ENCODE data around the gene USP14.

Gene USP14

DNA sequence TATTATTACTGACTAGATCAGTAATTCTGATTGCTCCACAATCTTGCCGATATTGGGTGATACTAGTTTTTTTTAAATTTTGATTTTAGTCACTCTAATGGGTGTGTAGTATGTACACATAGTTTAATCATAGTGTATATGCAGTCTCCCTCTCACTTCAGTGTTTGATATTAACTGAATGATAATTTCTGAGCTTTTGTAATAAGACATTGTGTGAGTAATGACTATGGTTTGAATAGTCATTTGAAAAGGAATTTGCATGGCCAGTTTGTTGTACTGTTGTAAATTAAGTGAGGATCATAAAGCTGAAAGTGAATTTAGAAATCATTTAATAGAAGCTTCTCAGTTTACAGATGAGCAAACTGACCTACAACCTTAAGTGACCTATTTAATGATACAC lies 33.4 kb downstream of the USP14 start:
- CTCF ChIA-PET: no interaction called here
- POLR2A ChIA-PET: no interaction called here
- Histone ChIP-seq H3K36me3 (ENCODE audit: control insufficient read depth in 4 of 4, insufficient read depth in 4 of 4, low read length in 3 of 4) (peaks cover 0 to 17% (median 5%) of the 10 kb centered on the region in 4 experiments), H3K9me3 (ENCODE audit: control extremely low read depth in 1 of 5, control insufficient read depth in 4 of 5, insufficient read depth in 2 of 5, low read depth in 1 of 5, low read length in 4 of 5) (no peaks in the 10 kb centered on the region), H3K27ac (ENCODE audit: insufficient read depth in 1 of 2, low read depth in 1 of 2, low read length in 2 of 2, poor library complexity in 1 of 2, severe bottlenecking in 2 of 2) (no peak overlapping the region), H3K27me3 (replicated peaks in 2 of 5; ENCODE audit: control insufficient read depth in 4 of 5, insufficient read depth in 5 of 5, low read length in 4 of 5) (no peaks in the 10 kb centered on the region), H3K4me1 (ENCODE audit: control extremely low read depth in 1 of 4, control insufficient read depth in 4 of 4, insufficient read depth in 4 of 4, low read length in 3 of 4) (no peaks in the 10 kb centered on the region), H3K4me3 (ENCODE audit: control insufficient read depth in 1 of 7, extremely low read depth in 1 of 7, insufficient read depth in 4 of 7, low read depth in 2 of 7, low read length in 6 of 7) (no peak overlapping the region)
- no CpG with 5 or more reads among the region's 1 CpG for WGBS (ENCODE audit: insufficient coverage)
- no peak for DNase-seq

DNA sequence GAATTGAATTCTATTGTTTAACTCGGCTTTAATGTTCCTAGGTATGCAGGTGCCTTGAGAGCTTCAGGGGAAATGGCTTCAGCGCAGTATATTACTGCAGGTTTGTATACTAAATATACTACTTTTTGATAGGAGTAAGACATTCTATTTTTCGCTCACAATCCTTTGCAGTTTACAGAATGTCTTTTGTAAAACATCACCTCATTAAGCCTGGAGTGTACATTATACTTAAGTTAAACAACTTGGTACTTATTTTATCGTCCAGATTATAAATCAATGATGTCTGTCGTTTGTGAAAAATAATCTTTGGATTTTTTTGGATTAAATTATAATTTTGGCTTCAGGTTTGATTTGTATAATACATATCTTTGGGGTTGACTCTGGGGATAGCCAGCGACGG lies 34.4 kb downstream of the USP14 start:
- Histone ChIP-seq H3K9me3 (ENCODE audit: control extremely low read depth in 1 of 5, control insufficient read depth in 4 of 5, insufficient read depth in 2 of 5, low read depth in 1 of 5, low read length in 4 of 5) (no peaks in the 10 kb centered on the region), H3K4me1 (ENCODE audit: control extremely low read depth in 1 of 4, control insufficient read depth in 4 of 4, insufficient read depth in 4 of 4, low read length in 3 of 4) (no peaks in the 10 kb centered on the region), H3K36me3 (ENCODE audit: control insufficient read depth in 4 of 4, insufficient read depth in 4 of 4, low read length in 3 of 4) (peaks cover 3 to 25% (median 13%) of the 10 kb centered on the region in 4 experiments), H3K27ac (ENCODE audit: insufficient read depth in 1 of 2, low read depth in 1 of 2, low read length in 2 of 2, poor library complexity in 1 of 2, severe bottlenecking in 2 of 2) (no peak overlapping the region), H3K27me3 (replicated peaks in 2 of 5; ENCODE audit: control insufficient read depth in 4 of 5, insufficient read depth in 5 of 5, low read length in 4 of 5) (no peaks in the 10 kb centered on the region), H3K4me3 (ENCODE audit: control insufficient read depth in 1 of 7, extremely low read depth in 1 of 7, insufficient read depth in 4 of 7, low read depth in 2 of 7, low read length in 6 of 7) (no peak overlapping the region)
- WGBS (ENCODE audit: insufficient coverage): 100% methylated on average over 1 of the region's 7 CpGs
- DNase-seq: no peak
- ChIA-PET POLR2A (no interaction called here), CTCF (no interaction called here)

GRCh38 chr18:195651-196050 lies 37.3 kb downstream of the USP14 start:
- H3K4me1 ChIP-seq (ENCODE audit: control extremely low read depth in 1 of 4, control insufficient read depth in 4 of 4, insufficient read depth in 4 of 4, low read length in 3 of 4): no peaks in the 10 kb centered on the region
- no peak overlapping the region for H3K27ac ChIP-seq (ENCODE audit: insufficient read depth in 1 of 2, low read depth in 1 of 2, low read length in 2 of 2, poor library complexity in 1 of 2, severe bottlenecking in 2 of 2)
- CTCF ChIA-PET: no interaction called here
- peaks cover 14 to 41% (median 30%) of the 10 kb centered on the region in 4 experiments for H3K36me3 ChIP-seq (ENCODE audit: control insufficient read depth in 4 of 4, insufficient read depth in 4 of 4, low read length in 3 of 4)
- no peaks in the 10 kb centered on the region for H3K27me3 ChIP-seq (replicated peaks in 2 of 5; ENCODE audit: control insufficient read depth in 4 of 5, insufficient read depth in 5 of 5, low read length in 4 of 5)
- DNase-seq: no peak
- no peaks in the 10 kb centered on the region for H3K9me3 ChIP-seq (ENCODE audit: control extremely low read depth in 1 of 5, control insufficient read depth in 4 of 5, insufficient read depth in 2 of 5, low read depth in 1 of 5, low read length in 4 of 5)
- WGBS (ENCODE audit: insufficient coverage): 100% methylated on average over 1 of the region's 1 CpG
- no peak overlapping the region for H3K4me3 ChIP-seq (ENCODE audit: control insufficient read depth in 1 of 7, extremely low read depth in 1 of 7, insufficient read depth in 4 of 7, low read depth in 2 of 7, low read length in 6 of 7)
- POLR2A ChIA-PET: interaction anchor here (0.5 kb wide), 1 partner anchor 306 kb away, joined by 3 read pairs; no protein-coding TSS in a partner anchor

DNA sequence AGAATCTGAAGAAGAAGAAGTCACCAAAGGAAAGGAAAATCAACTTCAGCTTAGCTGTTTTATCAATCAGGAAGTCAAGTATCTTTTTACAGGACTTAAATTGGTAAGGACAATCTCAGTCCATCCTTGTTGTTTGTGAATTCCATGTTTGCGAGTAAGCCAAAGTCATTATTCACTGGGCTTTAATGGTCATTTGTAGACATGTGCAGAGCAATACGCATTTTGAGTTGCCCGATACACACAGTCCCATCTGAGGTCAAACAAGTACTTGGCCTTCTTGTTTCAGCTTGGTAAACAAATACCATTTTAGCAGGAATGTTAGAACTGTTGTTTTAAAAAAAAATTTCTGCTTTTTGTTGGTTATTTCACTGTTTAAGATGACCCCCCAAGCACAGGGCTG lies 40.9 kb downstream of the USP14 start:
- Histone ChIP-seq H3K4me3 (ENCODE audit: control insufficient read depth in 1 of 7, extremely low read depth in 1 of 7, insufficient read depth in 4 of 7, low read depth in 2 of 7, low read length in 6 of 7) (no peak overlapping the region), H3K4me1 (ENCODE audit: control extremely low read depth in 1 of 4, control insufficient read depth in 4 of 4, insufficient read depth in 4 of 4, low read length in 3 of 4) (no peaks in the 10 kb centered on the region), H3K27me3 (replicated peaks in 2 of 5; ENCODE audit: control insufficient read depth in 4 of 5, insufficient read depth in 5 of 5, low read length in 4 of 5) (no peaks in the 10 kb centered on the region), H3K9me3 (ENCODE audit: control extremely low read depth in 1 of 5, control insufficient read depth in 4 of 5, insufficient read depth in 2 of 5, low read depth in 1 of 5, low read length in 4 of 5) (no peaks in the 10 kb centered on the region), H3K36me3 (ENCODE audit: control insufficient read depth in 4 of 4, insufficient read depth in 4 of 4, low read length in 3 of 4) (peaks cover 20 to 63% (median 49%) of the 10 kb centered on the region in 4 experiments), H3K27ac (ENCODE audit: insufficient read depth in 1 of 2, low read depth in 1 of 2, low read length in 2 of 2, poor library complexity in 1 of 2, severe bottlenecking in 2 of 2) (no peak overlapping the region)
- WGBS (ENCODE audit: insufficient coverage): 100% methylated on average over 3 of the region's 3 CpGs
- CTCF ChIA-PET: interaction anchor here (1.6 kb wide), 1 partner anchor 18 kb away, joined by 3 read pairs; no protein-coding TSS in a partner anchor
- no peak for DNase-seq
- POLR2A ChIA-PET: no interaction called here

- no peak overlapping the region for H3K27ac ChIP-seq (ENCODE audit: insufficient read depth in 1 of 2, low read depth in 1 of 2, low read length in 2 of 2, poor library complexity in 1 of 2, severe bottlenecking in 2 of 2)
- CTCF ChIA-PET: interaction anchor here (0.6 to 1.6 kb wide), 2 partner anchors 18 to 30 kb away, joined by 3 to 4 read pairs; no protein-coding TSS in a partner anchor
- H3K36me3 ChIP-seq (ENCODE audit: control insufficient read depth in 4 of 4, insufficient read depth in 4 of 4, low read length in 3 of 4): peaks cover 23 to 68% (median 53%) of the 10 kb centered on the region in 4 experiments
- no peak for DNase-seq
- H3K27me3 ChIP-seq (replicated peaks in 2 of 5; ENCODE audit: control insufficient read depth in 4 of 5, insufficient read depth in 5 of 5, low read length in 4 of 5): no peaks in the 10 kb centered on the region
- WGBS (ENCODE audit: insufficient coverage): no CpG with 5 or more reads among the region's 2 CpGs
- POLR2A ChIA-PET: no interaction called here
- H3K9me3 ChIP-seq (ENCODE audit: control extremely low read depth in 1 of 5, control insufficient read depth in 4 of 5, insufficient read depth in 2 of 5, low read depth in 1 of 5, low read length in 4 of 5): no peaks in the 10 kb centered on the region
- H3K4me1 ChIP-seq (ENCODE audit: control extremely low read depth in 1 of 4, control insufficient read depth in 4 of 4, insufficient read depth in 4 of 4, low read length in 3 of 4): no peaks in the 10 kb centered on the region
- H3K4me3 ChIP-seq (ENCODE audit: control insufficient read depth in 1 of 7, extremely low read depth in 1 of 7, insufficient read depth in 4 of 7, low read depth in 2 of 7, low read length in 6 of 7): no peak overlapping the region
These were observed 41.4 kb downstream of the USP14 start for GRCh38 chr18:199768-200167.

GRCh38 chr18:210075-210474 lies 51.7 kb downstream of the USP14 start:
- WGBS (ENCODE audit: insufficient coverage): no CpG with 5 or more reads among the region's 1 CpG
- H3K4me3 ChIP-seq (ENCODE audit: control insufficient read depth in 1 of 7, extremely low read depth in 1 of 7, insufficient read depth in 4 of 7, low read depth in 2 of 7, low read length in 6 of 7): no peak overlapping the region
- no peak overlapping the region for H3K27ac ChIP-seq (ENCODE audit: insufficient read depth in 1 of 2, low read depth in 1 of 2, low read length in 2 of 2, poor library complexity in 1 of 2, severe bottlenecking in 2 of 2)
- ChIA-PET POLR2A (no interaction called here), CTCF (interaction anchor here (1.5 kb wide), 1 partner anchor 408 kb away, joined by 4 read pairs; no protein-coding TSS in a partner anchor)
- H3K4me1 ChIP-seq (ENCODE audit: control extremely low read depth in 1 of 4, control insufficient read depth in 4 of 4, insufficient read depth in 4 of 4, low read length in 3 of 4): no peaks in the 10 kb centered on the region
- no peak for DNase-seq
- no peaks in the 10 kb centered on the region for H3K27me3 ChIP-seq (replicated peaks in 2 of 5; ENCODE audit: control insufficient read depth in 4 of 5, insufficient read depth in 5 of 5, low read length in 4 of 5)
- peaks cover 28 to 71% (median 50%) of the 10 kb centered on the region in 4 experiments for H3K36me3 ChIP-seq (ENCODE audit: control insufficient read depth in 4 of 4, insufficient read depth in 4 of 4, low read length in 3 of 4)
- H3K9me3 ChIP-seq (ENCODE audit: control extremely low read depth in 1 of 5, control insufficient read depth in 4 of 5, insufficient read depth in 2 of 5, low read depth in 1 of 5, low read length in 4 of 5): no peaks in the 10 kb centered on the region

- POLR2A ChIA-PET: no interaction called here
- no peak for DNase-seq
- H3K36me3 ChIP-seq (ENCODE audit: control insufficient read depth in 4 of 4, insufficient read depth in 4 of 4, low read length in 3 of 4): peaks cover 29 to 71% (median 49%) of the 10 kb centered on the region in 4 experiments
These were observed 52.4 kb downstream of the USP14 start for GRCh38 chr18:210733-211132.

More at GRCh38 chr18:210733-211132, 52.4 kb downstream of the USP14 start:
- 100% methylated on average over 1 of the region's 4 CpGs for WGBS (ENCODE audit: insufficient coverage)
- Histone ChIP-seq H3K4me3 (ENCODE audit: control insufficient read depth in 1 of 7, extremely low read depth in 1 of 7, insufficient read depth in 4 of 7, low read depth in 2 of 7, low read length in 6 of 7) (no peak overlapping the region), H3K9me3 (ENCODE audit: control extremely low read depth in 1 of 5, control insufficient read depth in 4 of 5, insufficient read depth in 2 of 5, low read depth in 1 of 5, low read length in 4 of 5) (no peaks in the 10 kb centered on the region), H3K27me3 (replicated peaks in 2 of 5; ENCODE audit: control insufficient read depth in 4 of 5, insufficient read depth in 5 of 5, low read length in 4 of 5) (no peaks in the 10 kb centered on the region), H3K27ac (ENCODE audit: insufficient read depth in 1 of 2, low read depth in 1 of 2, low read length in 2 of 2, poor library complexity in 1 of 2, severe bottlenecking in 2 of 2) (no peak overlapping the region), H3K4me1 (ENCODE audit: control extremely low read depth in 1 of 4, control insufficient read depth in 4 of 4, insufficient read depth in 4 of 4, low read length in 3 of 4) (no peaks in the 10 kb centered on the region)
- CTCF ChIA-PET: interaction anchor here (1.5 kb wide), 1 partner anchor 408 kb away, joined by 4 read pairs; no protein-coding TSS in a partner anchor
